Measurements from ENCODE around the gene POLR3A.

The POLR3A gene

DNA sequence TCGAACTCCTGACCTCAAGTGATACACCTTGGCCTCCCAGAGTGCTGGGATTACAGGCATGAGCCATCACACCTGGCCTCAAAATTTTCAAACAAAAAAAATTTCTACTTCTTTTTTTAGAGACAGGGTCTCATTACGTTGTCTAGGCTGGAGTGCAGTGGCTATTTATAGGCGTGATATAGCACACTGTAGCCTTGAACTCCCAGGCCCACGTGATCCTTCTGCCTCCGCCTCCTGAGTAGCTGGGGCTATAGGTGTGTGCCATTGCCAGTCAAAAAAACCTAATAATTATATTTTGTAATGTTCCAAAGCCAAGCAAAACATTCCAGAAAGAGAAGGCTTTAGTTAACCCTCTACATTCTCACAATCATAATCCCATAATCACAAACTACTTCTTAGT lies 13.8 kb downstream of the POLR3A start:
- TF ChIP-seq, protein P1, sequence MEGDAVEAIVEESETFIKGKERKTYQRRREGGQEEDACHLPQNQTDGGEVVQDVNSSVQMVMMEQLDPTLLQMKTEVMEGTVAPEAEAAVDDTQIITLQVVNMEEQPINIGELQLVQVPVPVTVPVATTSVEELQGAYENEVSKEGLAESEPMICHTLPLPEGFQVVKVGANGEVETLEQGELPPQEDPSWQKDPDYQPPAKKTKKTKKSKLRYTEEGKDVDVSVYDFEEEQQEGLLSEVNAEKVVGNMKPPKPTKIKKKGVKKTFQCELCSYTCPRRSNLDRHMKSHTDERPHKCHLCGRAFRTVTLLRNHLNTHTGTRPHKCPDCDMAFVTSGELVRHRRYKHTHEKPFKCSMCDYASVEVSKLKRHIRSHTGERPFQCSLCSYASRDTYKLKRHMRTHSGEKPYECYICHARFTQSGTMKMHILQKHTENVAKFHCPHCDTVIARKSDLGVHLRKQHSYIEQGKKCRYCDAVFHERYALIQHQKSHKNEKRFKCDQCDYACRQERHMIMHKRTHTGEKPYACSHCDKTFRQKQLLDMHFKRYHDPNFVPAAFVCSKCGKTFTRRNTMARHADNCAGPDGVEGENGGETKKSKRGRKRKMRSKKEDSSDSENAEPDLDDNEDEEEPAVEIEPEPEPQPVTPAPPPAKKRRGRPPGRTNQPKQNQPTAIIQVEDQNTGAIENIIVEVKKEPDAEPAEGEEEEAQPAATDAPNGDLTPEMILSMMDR (IDR thresholded peaks at IDR 0.05; ENCODE audit: insufficient read depth, low read length, missing control alignments), result no peak
- H3K4me3 ChIP-seq (ENCODE audit: low read depth, low read length), result no peak overlapping the region
- ChIA-PET CTCF (interaction anchor here (0.6 to 2.9 kb wide), 2 partner anchors 43 to 168 kb away, joined by 3 to 9 read pairs; no protein-coding TSS in a partner anchor), POLR2A (no interaction called here)
- DNase-seq (ENCODE audit: low read depth, low spot score), result no peak

DNA sequence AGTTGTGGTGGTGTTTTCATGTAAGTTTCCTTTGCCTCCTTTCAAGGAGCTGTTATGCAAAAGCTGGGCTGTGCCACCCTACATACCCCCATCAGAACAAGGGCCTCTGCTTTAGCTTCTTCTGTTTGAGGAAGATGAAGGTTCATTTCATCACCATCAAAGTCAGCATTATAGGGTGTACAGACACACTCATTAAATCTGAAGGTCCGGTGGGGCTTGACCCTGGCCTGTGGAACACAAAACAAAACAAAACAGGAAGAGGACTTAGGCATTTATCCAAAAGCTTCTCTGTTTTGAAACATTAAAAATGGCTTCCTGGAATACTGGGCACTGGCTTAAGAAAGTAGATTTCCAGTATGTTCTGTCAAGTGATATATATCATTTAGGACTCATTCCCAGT lies 15.8 kb downstream of the POLR3A start:
- POLR2A ChIA-PET, result no interaction called here
- CTCF ChIA-PET, result interaction anchor here (1.6 to 2.2 kb wide), 2 partner anchors 10 to 15 kb away, joined by 4 to 11 read pairs; partner anchors contain the start of gene POLR3A
- TF ChIP-seq, protein P1 (IDR thresholded peaks at IDR 0.05; ENCODE audit: insufficient read depth, low read length, missing control alignments), result no peak
- no peak overlapping the region for H3K4me3 ChIP-seq (ENCODE audit: low read depth, low read length)
- DNase-seq (ENCODE audit: low read depth, low spot score), result no peak

DNA sequence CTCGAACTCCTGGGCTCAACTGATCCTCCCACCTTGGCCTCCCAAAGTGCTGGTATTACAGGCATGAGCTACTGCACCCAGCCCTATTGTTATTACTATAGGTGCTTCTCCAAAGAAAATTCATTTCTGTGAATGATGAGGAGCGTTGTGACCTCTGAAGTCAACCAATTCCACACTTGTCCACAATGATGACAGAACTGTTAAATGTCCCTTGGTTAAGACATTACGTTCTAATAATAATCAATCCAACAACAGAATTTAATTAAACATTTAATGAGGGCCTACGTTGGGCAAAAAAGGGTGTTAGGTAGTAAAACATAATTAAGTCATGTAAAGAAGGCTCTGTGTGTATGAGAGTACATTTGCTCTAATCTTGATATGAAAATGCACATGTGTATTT lies 18.2 kb downstream of the POLR3A start:
- DNase-seq (ENCODE audit: low read depth, low spot score), result no peak
- no peak overlapping the region for H3K4me3 ChIP-seq (ENCODE audit: low read depth, low read length)
- POLR2A ChIA-PET, result no interaction called here
- CTCF ChIA-PET, result interaction anchor here (2.0 kb wide), 1 partner anchor 9 kb away, joined by 4 read pairs; no protein-coding TSS in a partner anchor
- TF ChIP-seq, protein P1 (IDR thresholded peaks at IDR 0.05; ENCODE audit: insufficient read depth, low read length, missing control alignments), result no peak

DNA sequence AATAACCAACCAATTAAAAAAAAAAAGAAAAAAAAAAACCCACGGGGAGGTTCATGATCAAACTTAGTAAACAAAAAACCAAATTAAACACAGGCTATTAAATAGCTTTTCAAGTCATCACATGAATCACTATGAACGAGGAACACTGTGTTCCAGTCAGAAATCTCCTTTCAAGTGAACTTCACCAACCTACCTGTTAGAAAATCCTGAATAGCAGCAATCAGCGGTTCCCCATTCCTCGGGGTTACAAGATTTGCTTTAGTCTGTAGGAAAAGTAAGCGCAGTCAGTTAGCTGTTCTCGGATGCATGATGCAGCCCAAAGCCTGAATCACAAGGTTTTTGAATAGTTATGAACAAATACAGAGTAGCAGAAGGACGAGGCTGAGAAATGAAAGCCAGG lies 19.0 kb downstream of the POLR3A start:
- CTCF ChIA-PET, result interaction anchor here (1.0 to 2.0 kb wide), 3 partner anchors 8 to 18 kb away, joined by 4 read pairs; no protein-coding TSS in a partner anchor
- H3K4me3 ChIP-seq (ENCODE audit: low read depth, low read length), result no peak overlapping the region
- POLR2A ChIA-PET, result no interaction called here
- DNase-seq (ENCODE audit: low read depth, low spot score), result no peak
- TF ChIP-seq, protein P1 (IDR thresholded peaks at IDR 0.05; ENCODE audit: insufficient read depth, low read length, missing control alignments), result no peak

DNA sequence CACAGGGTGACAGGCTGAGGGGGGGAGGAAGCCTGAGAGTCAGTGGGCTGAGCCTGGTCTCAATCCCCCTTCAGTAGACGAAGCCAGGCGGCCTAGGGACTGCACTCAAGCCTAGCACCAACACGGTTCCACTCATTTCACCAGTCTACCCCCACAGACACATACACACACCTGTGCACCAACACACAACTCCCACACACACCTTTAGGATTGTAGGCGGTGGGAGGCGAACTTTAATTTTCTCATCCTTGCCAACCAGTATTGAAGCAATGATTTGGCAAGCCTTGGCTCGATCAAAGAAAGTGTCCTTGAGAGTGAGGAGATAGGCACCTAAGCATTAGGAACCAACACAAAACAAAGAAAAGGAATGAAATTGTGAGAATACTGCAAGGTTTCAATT lies 19.7 kb downstream of the POLR3A start:
- POLR2A ChIA-PET, result no interaction called here
- TF ChIP-seq, protein P1 (IDR thresholded peaks at IDR 0.05; ENCODE audit: insufficient read depth, low read length, missing control alignments), result no peak
- CTCF ChIA-PET, result interaction anchor here (1.0 to 2.0 kb wide), 3 partner anchors 7 to 19 kb away, joined by 4 read pairs; no protein-coding TSS in a partner anchor
- H3K4me3 ChIP-seq (ENCODE audit: low read depth, low read length), result no peak overlapping the region
- DNase-seq (ENCODE audit: low read depth, low spot score), result no peak

DNA sequence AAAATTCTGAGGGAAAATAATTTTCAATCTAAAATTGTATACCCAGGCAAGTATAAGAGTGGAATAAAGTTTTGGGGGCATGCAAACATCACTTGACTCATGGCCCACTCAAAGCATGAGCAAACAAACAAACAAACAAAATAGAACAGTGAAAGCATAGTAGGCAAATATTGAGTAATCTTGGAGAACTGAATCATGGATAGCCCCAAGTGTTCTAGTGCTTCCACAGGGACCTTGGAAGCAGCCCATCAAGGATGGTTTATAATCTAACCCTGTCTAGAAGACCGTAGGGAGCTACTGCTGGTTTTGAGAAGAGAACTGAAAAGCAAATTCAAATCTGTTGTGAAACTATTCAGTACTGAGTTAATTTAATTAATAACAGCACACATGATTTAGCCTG lies 22.1 kb downstream of the POLR3A start:
- DNase-seq (ENCODE audit: low read depth, low spot score), result no peak
- H3K4me3 ChIP-seq (ENCODE audit: low read depth, low read length), result no peak overlapping the region
- CTCF ChIA-PET, result no interaction called here
- TF ChIP-seq, protein P1 (IDR thresholded peaks at IDR 0.05; ENCODE audit: insufficient read depth, low read length, missing control alignments), result no peak
- POLR2A ChIA-PET, result no interaction called here
